Loucy (cell line): ENCODE data around the gene PHAF1.

Experiments used
- H2AFZ ChIP-seq: fragments of 200-600 bp; sonication (generic); 2 replicates; pipeline ENCODE4 v1.6.0; 2016; ENCODE audit warnings: antibody characterized with exemption, mild to moderate bottlenecking, low read length, moderate library complexity
- H3F3A ChIP-seq: fragments of 200-600 bp; 2 replicates; pipeline ENCODE4 v1.6.0; 2016; ENCODE audit warnings: antibody characterized with exemption, low read depth, mild to moderate bottlenecking
- H3K27me3 ChIP-seq: fragments of 200-600 bp; sonication (generic); 2 replicates; pipeline ENCODE4 v1.6.1; 2014; ENCODE audit warnings: low read length, mild to moderate bottlenecking; ENCODE audit not compliant: insufficient read depth, poor library complexity, severe bottlenecking
- H3K36me3 ChIP-seq: fragments of 200-600 bp; sonication (generic); 2 replicates; pipeline ENCODE4 v1.6.1; 2016; ENCODE audit warnings: low read length; ENCODE audit not compliant: insufficient read depth
- H3K4me1 ChIP-seq: fragments of 200-600 bp; sonication (generic); 2 replicates; pipeline ENCODE4 v1.5.1; 2014; ENCODE audit warnings: low read length, mild to moderate bottlenecking; ENCODE audit not compliant: insufficient read depth, poor library complexity, severe bottlenecking
- H3K4me2 ChIP-seq: fragments of 200-600 bp; sonication (generic); 2 replicates; pipeline ENCODE4 v1.6.0; 2014; ENCODE audit warnings: antibody characterized with exemption, low read length, low read depth, mild to moderate bottlenecking; ENCODE audit not compliant: poor library complexity, severe bottlenecking
- H3K4me3 ChIP-seq: fragments of 200-600 bp; sonication (generic); 2 replicates; pipeline ENCODE4 v1.5.1; 2014; ENCODE audit warnings: low read length, mild to moderate bottlenecking, mixed read lengths; ENCODE audit not compliant: poor library complexity, severe bottlenecking
- H3K79me2 ChIP-seq: fragments of 200-600 bp; sonication (generic); 2 replicates; pipeline ENCODE4 v1.6.1; 2014; ENCODE audit warnings: low read length; ENCODE audit not compliant: insufficient read depth
- H3K9ac ChIP-seq: fragments of 200-600 bp; sonication (generic); 2 replicates; pipeline ENCODE4 v1.6.0; 2014; ENCODE audit warnings: mild to moderate bottlenecking, low read depth, low read length, moderate library complexity; ENCODE audit not compliant: poor library complexity, severe bottlenecking
- H3K9me2 ChIP-seq: fragments of 200-600 bp; sonication (generic); replicated peaks from 2 replicates; pipeline ENCODE4 v1.6.1; 2016; ENCODE audit warnings: low read depth, low read length, mixed read lengths
- H3K9me3 ChIP-seq: fragments of 200-600 bp; sonication (generic); 2 replicates; pipeline ENCODE4 v1.6.1; 2014; ENCODE audit warnings: mild to moderate bottlenecking, antibody characterized with exemption, low read length, low read depth; ENCODE audit not compliant: insufficient read depth
- H4K20me1 ChIP-seq: fragments of 200-600 bp; sonication (generic); 2 replicates; pipeline ENCODE4 v1.6.0; 2014; ENCODE audit warnings: antibody characterized with exemption, low read length, mild to moderate bottlenecking; ENCODE audit not compliant: insufficient read depth, poor library complexity, severe bottlenecking
- CTCF ChIP-seq: fragments of 200-600 bp; sonication (generic); conservative IDR thresholded peaks from 2 replicates; pipeline ENCODE4 v1.5.1; 2014; ENCODE audit warnings: mild to moderate bottlenecking, antibody characterized with exemption, low read length
- EZH2phosphoT487 ChIP-seq: fragments of 200-600 bp; IDR thresholded peaks from 2 replicates; pipeline ENCODE4 v1.6.1; 2018; ENCODE audit warnings: antibody characterized with exemption, mild to moderate bottlenecking, moderate library complexity, borderline replicate concordance

The PHAF1 gene

GRCh38 chr16:67183627-67184452 lies 74.1 kb downstream of the PHAF1 start, which contains the start of gene MATCAP1:
MATCAP1 (minus strand) TSS chr16:67183963; CDS start chr16:67180610, 3,353 bp downstream.
- Histone ChIP-seq H3F3A (no peaks in the 10 kb centered on the region), H2AFZ (peak within 1 kb of the TSS; percentile 98), H3K4me3 (peak within 1 kb of the TSS; percentile 90), H3K9ac (peak within 1 kb of the TSS; percentile 74), H3K4me1 (peaks cover 17% of the 10 kb centered on the region), H3K27me3 (no peaks in the 10 kb centered on the region), H3K36me3 (no peaks in the 10 kb centered on the region), H3K79me2 (peaks cover 25% of the 10 kb centered on the region), H3K9me3 (no peaks in the 10 kb centered on the region), H3K9me2 (no peaks in the 10 kb centered on the region), H4K20me1 (peaks cover 20% of the 10 kb centered on the region), H3K4me2 (peak within 1 kb of the TSS; percentile 96)
- TF ChIP-seq EZH2phosphoT487 = no peak
- no peak for TF ChIP-seq CTCF

- peak overlapping the region; percentile 90 for H3K4me3 ChIP-seq
- no peaks in the 10 kb centered on the region for H3K9me3 ChIP-seq
- peaks cover 20% of the 10 kb centered on the region for H4K20me1 ChIP-seq
- H3K9me2 ChIP-seq = no peaks in the 10 kb centered on the region
- H3K4me2 ChIP-seq = peak overlapping the region; percentile 81
- H3K9ac ChIP-seq = no peak overlapping the region
- no peaks in the 10 kb centered on the region for H3F3A ChIP-seq
- H3K79me2 ChIP-seq = peaks cover 25% of the 10 kb centered on the region
- H3K36me3 ChIP-seq = no peaks in the 10 kb centered on the region
- peak overlapping the region; percentile 98; the same call in 1 of the 2 replicates for H2AFZ ChIP-seq
- peaks cover 16% of the 10 kb centered on the region for H3K4me1 ChIP-seq
- TF ChIP-seq CTCF (no peak), EZH2phosphoT487 (no peak)
- no peaks in the 10 kb centered on the region for H3K27me3 ChIP-seq
These were observed 74.8 kb downstream of the PHAF1 start for GRCh38 chr16:67184453-67184994.

- Histone ChIP-seq H3K36me3 (no peaks in the 10 kb centered on the region), H3K4me2 (peak overlapping the region; percentile 81), H3F3A (no peaks in the 10 kb centered on the region), H3K4me1 (peaks cover 16% of the 10 kb centered on the region), H4K20me1 (peaks cover 20% of the 10 kb centered on the region), H3K9me2 (no peaks in the 10 kb centered on the region), H3K79me2 (peaks cover 21% of the 10 kb centered on the region), H3K4me3 (no peak overlapping the region), H2AFZ (no peak overlapping the region), H3K9me3 (no peaks in the 10 kb centered on the region), H3K9ac (no peak overlapping the region), H3K27me3 (no peaks in the 10 kb centered on the region)
- TF ChIP-seq CTCF (peak; percentile 78), EZH2phosphoT487 (no peak)
These were observed 75.4 kb downstream of the PHAF1 start for GRCh38 chr16:67184995-67185650.
